Activated gamma-delta T cell treated with anti-CD3 and anti-CD28 coated beads, Interleukin-2, amount 50 U/mL, for 16 hours (primary cell): ENCODE measurements around the gene CCDC38.

Source experiments
- DNase-seq: peaks from one replicate; pipeline ENCODE4 v3.0.0-alpha.2; 2020; ENCODE audit warnings: low read depth

CCDC38 gene

DNA sequence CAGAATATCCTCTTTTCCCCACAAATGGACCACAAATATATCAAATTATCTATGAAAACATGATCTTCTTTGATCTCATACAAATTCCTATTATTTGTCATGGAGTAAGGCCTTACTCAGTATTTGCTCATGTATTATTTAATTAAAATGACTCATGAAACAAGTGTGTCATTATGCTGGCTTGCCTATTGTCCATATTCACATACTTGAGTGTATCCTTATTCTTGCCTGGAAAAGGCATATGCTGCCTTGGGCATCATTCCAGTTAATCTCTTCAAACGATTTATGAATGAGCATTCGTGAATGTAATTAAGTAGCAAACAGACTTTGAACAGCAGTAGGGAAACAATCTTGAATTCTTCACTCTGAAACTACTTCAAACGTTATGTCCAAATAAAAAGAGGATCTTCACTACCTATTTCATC lies 106.2 kb downstream of the CCDC38 start:
- no peak for DNase-seq

DNA sequence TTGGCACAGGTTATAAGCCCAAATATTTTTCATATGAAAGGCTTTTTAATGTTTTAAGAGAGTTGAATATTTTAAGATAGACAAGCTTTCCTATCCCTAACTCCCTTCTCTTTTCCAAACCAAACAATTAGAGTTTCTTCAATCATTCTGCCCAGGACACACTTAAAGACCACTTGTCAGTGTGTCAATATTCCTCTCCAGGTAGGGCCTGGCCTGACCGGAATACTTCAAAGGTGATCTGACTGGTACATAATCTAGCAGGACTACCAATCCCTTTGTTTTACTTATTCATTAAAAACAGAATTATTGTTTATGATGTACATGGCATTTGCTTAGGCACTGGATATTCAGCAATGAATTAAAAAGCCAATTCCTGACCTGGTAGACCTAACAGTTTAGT lies 107.8 kb downstream of the CCDC38 start:
- no peak for DNase-seq

DNA sequence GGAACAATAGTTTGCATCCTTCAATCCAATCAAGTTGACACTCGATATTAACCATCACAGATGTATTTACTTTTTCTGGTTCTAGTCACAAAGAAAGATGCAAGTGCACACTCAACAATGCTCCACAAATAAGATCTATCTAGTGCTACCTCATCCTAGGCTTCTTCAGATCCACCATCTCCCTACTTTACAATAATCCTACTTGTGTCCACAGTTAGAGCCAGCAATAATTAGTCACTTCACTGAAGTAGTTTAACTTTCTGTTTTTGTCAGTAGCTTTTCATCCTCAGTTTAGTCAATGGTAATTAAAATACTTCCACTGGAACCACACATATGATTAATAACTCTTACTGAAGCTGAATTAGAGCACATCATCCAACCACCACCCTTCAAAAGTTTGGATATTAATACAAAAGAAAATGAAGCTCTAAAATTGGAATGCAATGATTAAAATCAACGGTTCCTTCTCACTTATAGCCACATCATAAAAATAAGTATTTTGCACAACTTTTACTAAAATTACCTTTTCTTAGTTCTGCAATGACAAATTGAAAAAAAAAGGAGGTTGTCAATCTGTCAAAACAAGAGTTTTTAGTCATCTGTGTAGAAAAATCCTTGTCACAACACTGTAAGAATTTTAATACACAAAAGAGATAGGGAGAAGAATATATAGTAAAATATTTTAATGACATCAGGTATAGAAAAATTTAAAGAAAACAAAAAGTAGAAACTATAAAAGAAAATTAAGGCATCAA lies 111.9 kb downstream of the CCDC38 start:
- no peak for DNase-seq

DNA sequence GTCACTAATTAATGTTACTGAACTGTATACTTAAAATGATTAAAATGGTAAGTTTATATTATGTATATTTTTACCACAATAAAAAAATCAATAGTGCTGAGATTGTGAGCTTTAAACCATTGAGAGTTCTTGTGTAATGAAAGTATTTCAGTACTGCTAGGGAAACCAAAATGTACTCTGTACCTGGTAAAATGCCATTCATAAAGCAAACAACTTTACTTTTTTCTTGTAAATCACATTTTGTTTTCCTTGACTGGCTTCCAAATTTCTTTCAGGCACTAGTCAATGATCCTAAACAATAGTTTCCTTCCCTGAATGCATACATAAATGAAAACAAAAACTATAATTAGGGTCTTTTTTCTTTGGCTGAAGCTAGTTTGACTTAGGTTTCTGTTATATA lies 113.0 kb downstream of the CCDC38 start:
- DNase-seq, result no peak

DNA sequence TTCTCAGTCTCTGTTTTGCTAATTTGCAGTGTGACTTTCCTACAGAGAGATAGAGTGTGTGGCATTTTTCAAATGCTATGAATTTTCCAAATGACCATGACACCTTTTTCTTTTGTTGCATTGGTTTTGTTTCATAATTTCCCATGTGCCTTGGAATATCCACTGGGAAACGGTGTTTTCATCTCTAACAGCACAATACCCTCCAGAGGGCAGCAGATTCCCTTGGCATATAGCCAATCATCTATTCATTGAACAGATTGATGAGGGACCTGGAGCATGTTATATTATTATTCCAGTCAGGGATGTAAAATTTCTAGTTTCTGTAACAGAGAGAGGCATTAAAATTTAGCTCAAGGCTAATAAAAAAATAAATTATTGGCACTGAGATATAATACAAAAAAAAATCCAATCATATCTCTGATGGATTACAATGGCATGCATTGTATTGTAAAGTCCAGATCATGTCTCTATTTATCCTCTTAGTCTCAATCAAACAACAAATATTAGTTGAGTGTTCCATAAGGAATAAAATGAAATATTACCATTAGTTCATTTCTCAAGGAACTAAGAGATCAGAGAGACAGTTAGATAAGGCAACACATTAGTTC lies 122.2 kb downstream of the CCDC38 start:
- DNase-seq, result no peak
